H9 (cell line): ENCODE measurements around the gene ENDOV. TPM values are rescaled to one million over a fixed set of nuclear protein-coding genes. Genes with fewer than 3 reads are reported as not detected.

Source experiments
- DNase-seq: peaks from one replicate; pipeline ENCODE4 v3.0.0-alpha.2; 2017
- H2AFZ ChIP-seq: one replicate; pipeline ENCODE4 v1.6.1; 2013; ENCODE audit warnings: mild to moderate bottlenecking, low read length, control low read depth, moderate library complexity
- H2AK5ac ChIP-seq: 2 replicates; pipeline ENCODE4 v1.6.1; 2013; ENCODE audit warnings: low read length, control low read depth, mixed read lengths; ENCODE audit not compliant: insufficient read length
- H2BK120ac ChIP-seq: one replicate; pipeline ENCODE4 v1.6.1; 2013; ENCODE audit warnings: low read depth, mild to moderate bottlenecking, low read length, control low read depth, inconsistent platforms; ENCODE audit not compliant: poor library complexity, severe bottlenecking
- H2BK12ac ChIP-seq: 2 replicates; pipeline ENCODE4 v1.6.1; 2013; ENCODE audit warnings: low read length, control low read depth, mixed read lengths, low read depth; ENCODE audit not compliant: insufficient read length
- H2BK15ac ChIP-seq: 2 replicates; pipeline ENCODE4 v1.6.1; 2013; ENCODE audit warnings: low read depth, low read length, control low read depth
- H2BK20ac ChIP-seq: one replicate; pipeline ENCODE4 v1.6.1; 2013; ENCODE audit warnings: low read depth, mild to moderate bottlenecking, low read length, control low read depth, inconsistent platforms; ENCODE audit not compliant: poor library complexity, severe bottlenecking
- H2BK5ac ChIP-seq: 2 replicates; pipeline ENCODE4 v1.6.1; 2013; ENCODE audit warnings: low read length, control low read depth, mixed read lengths; ENCODE audit not compliant: insufficient read length
- H3K14ac ChIP-seq: 2 replicates; pipeline ENCODE4 v1.6.1; 2013; ENCODE audit warnings: low read length, control low read depth; ENCODE audit not compliant: insufficient read depth
- H3K18ac ChIP-seq: 2 replicates; pipeline ENCODE4 v1.6.1; 2013; ENCODE audit warnings: low read depth, mild to moderate bottlenecking, mixed read lengths, low read length, control low read depth; ENCODE audit not compliant: insufficient read length
- H3K23ac ChIP-seq: 2 replicates; pipeline ENCODE4 v1.6.1; 2013; ENCODE audit warnings: low read length, control low read depth, mixed read lengths, low read depth; ENCODE audit not compliant: insufficient read length
- H3K23me2 ChIP-seq: 2 replicates; pipeline ENCODE4 v1.6.1; 2013; ENCODE audit warnings: low read depth, mild to moderate bottlenecking, mixed read lengths, low read length, control low read depth; ENCODE audit not compliant: insufficient read length, poor library complexity, severe bottlenecking
- H3K27ac ChIP-seq: 2 replicates; pipeline ENCODE4 v1.5.1; 2013; ENCODE audit warnings: low read length, control low read depth, mixed read lengths, low read depth; ENCODE audit not compliant: insufficient read length
- H3K27me3 ChIP-seq: 2 replicates; pipeline ENCODE4 v1.6.1; 2013; ENCODE audit warnings: low read length, control low read depth, inconsistent platforms; ENCODE audit not compliant: insufficient read depth
- H3K4ac ChIP-seq: 2 replicates; pipeline ENCODE4 v1.6.1; 2013; ENCODE audit warnings: low read depth, mild to moderate bottlenecking, control low read depth, inconsistent platforms, low read length, moderate library complexity
- H3K4me1 ChIP-seq: 2 replicates; pipeline ENCODE4 v1.6.1; 2013; ENCODE audit warnings: low read length, control low read depth, inconsistent platforms; ENCODE audit not compliant: insufficient read depth
- H3K4me2 ChIP-seq: 2 replicates; pipeline ENCODE4 v1.6.1; 2013; ENCODE audit warnings: low read length, control low read depth, mixed read lengths; ENCODE audit not compliant: insufficient read length, insufficient read depth
- H3K56ac ChIP-seq: 2 replicates; pipeline ENCODE4 v1.6.1; 2013; ENCODE audit warnings: low read depth, mild to moderate bottlenecking, mixed read lengths, low read length, control low read depth; ENCODE audit not compliant: insufficient read length
- H3K79me1 ChIP-seq: 2 replicates; pipeline ENCODE4 v1.6.1; 2013; ENCODE audit warnings: low read depth, mild to moderate bottlenecking, moderate library complexity, low read length, control low read depth, inconsistent platforms; ENCODE audit not compliant: insufficient read depth, poor library complexity, severe bottlenecking
- H3K79me2 ChIP-seq: 2 replicates; pipeline ENCODE4 v1.6.1; 2013; ENCODE audit warnings: low read length, control low read depth, inconsistent platforms; ENCODE audit not compliant: insufficient read depth
- H3K9ac ChIP-seq: 2 replicates; pipeline ENCODE4 v1.6.1; 2013; ENCODE audit warnings: low read length, control low read depth, mixed read lengths; ENCODE audit not compliant: insufficient read length; ENCODE audit errors: extremely low read depth
- H3K9me3 ChIP-seq: one replicate; pipeline ENCODE4 v1.6.1; 2013; ENCODE audit warnings: low read depth, low read length, inconsistent platforms; ENCODE audit not compliant: control insufficient read depth
- H3T11ph ChIP-seq: one replicate; pipeline ENCODE4 v1.6.1; 2013; ENCODE audit warnings: mild to moderate bottlenecking, low read length, control low read depth, inconsistent platforms
- H4K20me1 ChIP-seq: one replicate; pipeline ENCODE4 v1.6.1; 2013; ENCODE audit not compliant: control insufficient read depth, insufficient read length, insufficient read depth
- H4K5ac ChIP-seq: 2 replicates; pipeline ENCODE4 v1.6.1; 2013; ENCODE audit warnings: low read depth, mild to moderate bottlenecking, mixed read lengths, low read length, control low read depth; ENCODE audit not compliant: insufficient read length
- H4K8ac ChIP-seq: replicated peaks from 2 replicates; pipeline ENCODE4 v1.6.1; 2013; ENCODE audit warnings: low read length, control low read depth, mixed read lengths, low read depth; ENCODE audit not compliant: insufficient read length
- H4K91ac ChIP-seq: 2 replicates; pipeline ENCODE4 v1.6.1; 2013; ENCODE audit warnings: low read depth, mild to moderate bottlenecking, moderate library complexity, mixed read lengths, low read length, control low read depth; ENCODE audit not compliant: insufficient read length
- H3K27ac Mint-ChIP-seq, 3 experiments: 2 replicates in 2 of 3; 3 replicates in 1 of 3; pipeline ENCODE4 v1.8.0; 2020 to 2021; ENCODE audit warnings: mixed read lengths in 3 of 3, mild to moderate bottlenecking in 1 of 3, moderate library complexity in 1 of 3
- H3K27me3 Mint-ChIP-seq: 2 replicates; pipeline ENCODE4 v1.8.0; 2021; ENCODE audit warnings: low read depth, mild to moderate bottlenecking, moderate library complexity, mixed read lengths
- H3K36me3 Mint-ChIP-seq, 3 experiments: 2 replicates in 2 of 3; 3 replicates in 1 of 3; pipeline ENCODE4 v1.8.0; 2020 to 2021; ENCODE audit warnings: low read depth in 3 of 3, mixed read lengths in 3 of 3; ENCODE audit not compliant: insufficient read depth in 1 of 3
- H3K4me1 Mint-ChIP-seq, 2 experiments: 2 replicates each; pipeline ENCODE4 v1.8.0; 2020; ENCODE audit warnings: mixed read lengths in 2 of 2
- H3K4me3 Mint-ChIP-seq, 2 experiments: 2 replicates in 1 of 2; 3 replicates in 1 of 2; pipeline ENCODE4 v1.8.0; 2020 to 2021; ENCODE audit warnings: mild to moderate bottlenecking in 2 of 2, mixed read lengths in 2 of 2, moderate library complexity in 1 of 2
- H3K9me3 Mint-ChIP-seq, 2 experiments: 2 replicates in 1 of 2; 3 replicates in 1 of 2; pipeline ENCODE4 v1.8.0; 2020; ENCODE audit warnings: mild to moderate bottlenecking in 2 of 2, mixed read lengths in 2 of 2, moderate library complexity in 1 of 2
- whole genome bisulfite sequencing: extraction: QIAGEN DNeasy Blood & Tissue Kit; methylation state at CpG from one replicate; pipeline ENCODE4 v1.1.7; 2013; ENCODE audit warnings: missing lambda C conversion rate, low lambda C conversion rate, mixed read lengths; ENCODE audit not compliant: insufficient read length; ENCODE audit errors: extremely low coverage; 5-methylcytosine and 5-hydroxymethylcytosine counted together
- total RNA-seq: library from RNA; stranded (reverse); gene quantifications from 2 replicates; pipeline ENCODE4 v1.2.1, GENCODE V29; 2021
- TF ChIP-seq, protein P1 (sequence below): fragments of 200-600 bp; sonication (generic); conservative IDR thresholded peaks from 3 replicates; pipeline ENCODE4 v1.8.0; 2021; ENCODE audit warnings: antibody characterized with exemption, mild to moderate bottlenecking

The ENDOV gene
- total RNA-seq, 1 experiment from 2014 or later: 17.1 TPM

DNA sequence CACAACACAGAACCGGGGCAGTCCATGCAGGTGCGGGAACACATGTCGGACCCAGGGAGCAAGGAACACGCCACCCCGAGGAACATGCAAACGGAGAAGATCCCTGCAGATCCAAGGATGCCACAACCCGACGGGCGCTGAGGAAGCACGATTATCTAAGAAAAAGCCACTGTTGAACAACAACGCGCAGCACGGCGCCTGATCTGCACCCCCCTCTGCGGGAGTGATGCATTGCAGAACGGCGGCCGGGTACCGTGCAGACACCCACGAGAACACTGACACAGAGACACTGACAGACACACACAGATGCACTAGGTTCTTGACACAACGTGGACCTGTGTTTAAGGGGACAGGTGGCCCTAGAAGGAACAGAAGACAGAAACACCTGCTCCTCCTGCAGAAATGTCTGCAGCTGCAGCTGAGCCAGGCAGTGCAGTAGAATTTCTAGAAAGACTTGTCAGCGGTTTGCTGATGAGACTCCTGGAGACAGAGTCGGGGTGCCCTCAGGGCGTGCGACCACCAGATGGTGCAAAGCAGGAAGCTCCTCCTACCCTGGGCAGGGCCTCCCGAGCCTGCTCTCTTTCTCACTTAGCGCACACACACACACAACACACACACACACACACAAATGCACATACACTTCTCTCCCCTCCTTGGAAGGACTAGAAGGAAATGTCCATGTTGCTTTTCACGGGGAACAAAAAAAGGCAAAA, 54.0 kb downstream of the ENDOV start:
- peaks cover 0 to 41% (median 3%) of the 10 kb centered on the region in 3 experiments; a peak in 3 of 7 replicates for H3K36me3 Mint-ChIP-seq
- H3K9me3 Mint-ChIP-seq: no peaks in the 10 kb centered on the region
- Histone ChIP-seq H3K4me2 (no peak overlapping the region), H2BK15ac (no peak overlapping the region), H2AK5ac (no peak overlapping the region), H3K4ac (no peak overlapping the region), H3K9ac (no peak overlapping the region), H3K27ac (no peak overlapping the region), H3K4me1 (no peaks in the 10 kb centered on the region), H3K27me3 (peaks cover 16% of the 10 kb centered on the region; the same call in 1 of the 2 replicates), H3K23ac (no peak overlapping the region), H2BK120ac (no peak overlapping the region), H2BK5ac (no peak overlapping the region), H2BK20ac (no peak overlapping the region), H4K8ac (no peak overlapping the region), H4K20me1 (no peaks in the 10 kb centered on the region), H3K56ac (no peak overlapping the region), H3K23me2 (no peaks in the 10 kb centered on the region), H4K91ac (no peak overlapping the region), H4K5ac (no peak overlapping the region), H2AFZ (no peak overlapping the region), H3K79me2 (no peaks in the 10 kb centered on the region), H3K9me3 (no peaks in the 10 kb centered on the region), H3K79me1 (no peaks in the 10 kb centered on the region), H3K14ac (no peak overlapping the region; the same call in 1 of the 2 replicates), H3T11ph (no peak overlapping the region), H2BK12ac (no peak overlapping the region), H3K18ac (no peak overlapping the region)
- H3K27me3 Mint-ChIP-seq: peaks cover 83% of the 10 kb centered on the region
- H3K4me3 Mint-ChIP-seq: no peak overlapping the region
- peaks cover 0 to 25% of the 10 kb centered on the region in 2 experiments; a peak in 2 of 4 replicates for H3K4me1 Mint-ChIP-seq
- WGBS: no CpG with 5 or more reads among the region's 28 CpGs
- H3K27ac Mint-ChIP-seq: no peak overlapping the region
- no peak for DNase-seq
- TF ChIP-seq, protein P1, sequence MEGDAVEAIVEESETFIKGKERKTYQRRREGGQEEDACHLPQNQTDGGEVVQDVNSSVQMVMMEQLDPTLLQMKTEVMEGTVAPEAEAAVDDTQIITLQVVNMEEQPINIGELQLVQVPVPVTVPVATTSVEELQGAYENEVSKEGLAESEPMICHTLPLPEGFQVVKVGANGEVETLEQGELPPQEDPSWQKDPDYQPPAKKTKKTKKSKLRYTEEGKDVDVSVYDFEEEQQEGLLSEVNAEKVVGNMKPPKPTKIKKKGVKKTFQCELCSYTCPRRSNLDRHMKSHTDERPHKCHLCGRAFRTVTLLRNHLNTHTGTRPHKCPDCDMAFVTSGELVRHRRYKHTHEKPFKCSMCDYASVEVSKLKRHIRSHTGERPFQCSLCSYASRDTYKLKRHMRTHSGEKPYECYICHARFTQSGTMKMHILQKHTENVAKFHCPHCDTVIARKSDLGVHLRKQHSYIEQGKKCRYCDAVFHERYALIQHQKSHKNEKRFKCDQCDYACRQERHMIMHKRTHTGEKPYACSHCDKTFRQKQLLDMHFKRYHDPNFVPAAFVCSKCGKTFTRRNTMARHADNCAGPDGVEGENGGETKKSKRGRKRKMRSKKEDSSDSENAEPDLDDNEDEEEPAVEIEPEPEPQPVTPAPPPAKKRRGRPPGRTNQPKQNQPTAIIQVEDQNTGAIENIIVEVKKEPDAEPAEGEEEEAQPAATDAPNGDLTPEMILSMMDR: no peak
